Measurements from ENCODE around the gene MYO1G. TPM values are rescaled to one million over a fixed set of nuclear protein-coding genes. Genes with fewer than 3 reads are reported as not detected.

MYO1G gene
- polyA plus RNA-seq, 2 of the 4 experiments (the other 2 are of a cell fraction) = 0.06 TPM; not detected in 1

GRCh38 chr7:44976040-44976745 lies 2.6 kb downstream of the MYO1G start:
- POLR2A ChIA-PET = interaction anchor here (0.7 to 0.9 kb wide), 2 partner anchors 9 to 23 kb away, joined by 3 read pairs; no protein-coding TSS in a partner anchor

GRCh38 chr7:44975331-44976039 lies 3.3 kb downstream of the MYO1G start:
- Histone ChIP-seq H3K4me2 (no peak overlapping the region), H3K27ac (no peak overlapping the region), H3K9me3 (no peaks in the 10 kb centered on the region), H3K4me1 (peaks cover 13% of the 10 kb centered on the region; the same call in 2 of the 3 replicates), H3K4me3 (no peak overlapping the region)
- ATAC-seq = no peak
- DNase-seq (ENCODE audit: low read depth in 1 of 2, low spot score in 1 of 2) = no peak
- TF ChIP-seq CEBPB (IDR thresholded peaks at IDR 0.05) (no peak), MAFK (IDR thresholded peaks at IDR 0.05; ENCODE audit: partially characterized antibody) (no peak), CHD4 (IDR thresholded peaks at IDR 0.05; ENCODE audit: borderline replicate concordance) (no peak), NPAS2 (CRISPR knock-in tag; IDR thresholded peaks at IDR 0.05; ENCODE audit: borderline replicate concordance) (no peak), GATA3 (IDR thresholded peaks at IDR 0.05; ENCODE audit: borderline replicate concordance) (no peak)
- TF ChIP-seq, protein P1, sequence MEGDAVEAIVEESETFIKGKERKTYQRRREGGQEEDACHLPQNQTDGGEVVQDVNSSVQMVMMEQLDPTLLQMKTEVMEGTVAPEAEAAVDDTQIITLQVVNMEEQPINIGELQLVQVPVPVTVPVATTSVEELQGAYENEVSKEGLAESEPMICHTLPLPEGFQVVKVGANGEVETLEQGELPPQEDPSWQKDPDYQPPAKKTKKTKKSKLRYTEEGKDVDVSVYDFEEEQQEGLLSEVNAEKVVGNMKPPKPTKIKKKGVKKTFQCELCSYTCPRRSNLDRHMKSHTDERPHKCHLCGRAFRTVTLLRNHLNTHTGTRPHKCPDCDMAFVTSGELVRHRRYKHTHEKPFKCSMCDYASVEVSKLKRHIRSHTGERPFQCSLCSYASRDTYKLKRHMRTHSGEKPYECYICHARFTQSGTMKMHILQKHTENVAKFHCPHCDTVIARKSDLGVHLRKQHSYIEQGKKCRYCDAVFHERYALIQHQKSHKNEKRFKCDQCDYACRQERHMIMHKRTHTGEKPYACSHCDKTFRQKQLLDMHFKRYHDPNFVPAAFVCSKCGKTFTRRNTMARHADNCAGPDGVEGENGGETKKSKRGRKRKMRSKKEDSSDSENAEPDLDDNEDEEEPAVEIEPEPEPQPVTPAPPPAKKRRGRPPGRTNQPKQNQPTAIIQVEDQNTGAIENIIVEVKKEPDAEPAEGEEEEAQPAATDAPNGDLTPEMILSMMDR (IDR thresholded peaks at IDR 0.05) = no peak
- FAIRE-seq = no peak
- ChIA-PET POLR2A (interaction anchor here (0.9 kb wide), 1 partner anchor 24 kb away, joined by 3 read pairs; no protein-coding TSS in a partner anchor), CTCF (interaction anchor here (0.6 to 3.4 kb wide), 4 partner anchors 7 to 161 kb away, joined by 3 to 33 read pairs (median 8); no protein-coding TSS in a partner anchor)
- 95% methylated on average over 10 of the region's 12 CpGs for WGBS (ENCODE audit: missing lambda C conversion rate)

More at GRCh38 chr7:44976040-44976745, 2.6 kb downstream of the MYO1G start:
- TF ChIP-seq MYC (IDR thresholded peaks at IDR 0.05; ENCODE audit: borderline replicate concordance, low read length) (no peak), CBX2 (IDR thresholded peaks at IDR 0.05; ENCODE audit: borderline replicate concordance, low read depth) (no peak), ESRRA (IDR thresholded peaks at IDR 0.05; ENCODE audit: borderline replicate concordance, low read length) (no peak), EP300 (IDR thresholded peaks at IDR 0.05) (no peak), ATOH8 (CRISPR knock-in tag; IDR thresholded peaks at IDR 0.05; ENCODE audit: low read depth) (no peak), PHF8 (IDR thresholded peaks at IDR 0.05; ENCODE audit: borderline replicate concordance, low read depth) (no peak), ZFP36 (IDR thresholded peaks at IDR 0.05; ENCODE audit: borderline replicate concordance, partially characterized antibody) (no peak), HES2 (IDR thresholded peaks at IDR 0.05) (no peak), RCOR1 (IDR thresholded peaks at IDR 0.05; ENCODE audit: low read depth, low read length) (no peak), NR3C1 (IDR thresholded peaks at IDR 0.05) (no peak), HDAC2 (IDR thresholded peaks at IDR 0.05) (no peak), POLR2A (IDR thresholded peaks at IDR 0.05; ENCODE audit: low read length) (no peak)
- ATAC-seq (no peak), DNase-seq (ENCODE audit: low read depth in 1 of 2, low spot score in 1 of 2) (no peak), FAIRE-seq (no peak)
- H3K27ac ChIP-seq = no peak overlapping the region
- CTCF ChIA-PET = interaction anchor here (0.6 to 0.9 kb wide), 2 partner anchors 9 to 55 kb away, joined by 3 read pairs; no protein-coding TSS in a partner anchor
- H3K4me3 ChIP-seq = no peak overlapping the region
- peaks cover 19% of the 10 kb centered on the region; the same call in 2 of the 3 replicates for H3K4me1 ChIP-seq
- H3K4me2 ChIP-seq = no peak overlapping the region
- WGBS (ENCODE audit: missing lambda C conversion rate) = 91% methylated on average over 4 of the region's 6 CpGs
- no peaks in the 10 kb centered on the region for H3K9me3 ChIP-seq

- Histone ChIP-seq H3K4me2 (no peak overlapping the region), H3K27ac (no peak overlapping the region), H3K9me3 (no peaks in the 10 kb centered on the region), H3K4me1 (peaks cover 4% of the 10 kb centered on the region; the same call in 2 of the 3 replicates), H3K4me3 (no peak overlapping the region)
- 71% methylated on average over 7 of the region's 7 CpGs for WGBS (ENCODE audit: missing lambda C conversion rate)
- FAIRE-seq (no peak), ATAC-seq (no peak), DNase-seq (ENCODE audit: low read depth in 1 of 2, low spot score in 1 of 2) (no peak)
- ChIA-PET POLR2A (interaction anchor here (1.6 to 1.9 kb wide), 2 partner anchors 89 to 137 kb away, joined by 4 to 5 read pairs; partner anchors contain the start of genes PURB and TBRG4), CTCF (interaction anchor here (0.7 to 3.4 kb wide), 9 partner anchors 8 to 162 kb away, joined by 3 to 33 read pairs (median 7); no protein-coding TSS in a partner anchor)
- TF ChIP-seq EP300 (IDR thresholded peaks at IDR 0.05) (no peak), GATA3 (IDR thresholded peaks at IDR 0.05; ENCODE audit: borderline replicate concordance) (no peak), JUNB (IDR thresholded peaks at IDR 0.05) (no peak), CBX2 (IDR thresholded peaks at IDR 0.05; ENCODE audit: borderline replicate concordance, low read depth) (no peak), POLR2A (IDR thresholded peaks at IDR 0.05; ENCODE audit: low read length) (no peak), HEYL (CRISPR knock-in tag; IDR thresholded peaks at IDR 0.05) (no peak), MAZ (IDR thresholded peaks at IDR 0.05; ENCODE audit: borderline replicate concordance, low read depth, low read length) (no peak), NR3C1 (IDR thresholded peaks at IDR 0.05) (no peak), MAFK (IDR thresholded peaks at IDR 0.05; ENCODE audit: partially characterized antibody) (no peak), EHMT2 (IDR thresholded peaks at IDR 0.05; ENCODE audit: low read depth) (no peak)
- TF ChIP-seq, protein P2, sequence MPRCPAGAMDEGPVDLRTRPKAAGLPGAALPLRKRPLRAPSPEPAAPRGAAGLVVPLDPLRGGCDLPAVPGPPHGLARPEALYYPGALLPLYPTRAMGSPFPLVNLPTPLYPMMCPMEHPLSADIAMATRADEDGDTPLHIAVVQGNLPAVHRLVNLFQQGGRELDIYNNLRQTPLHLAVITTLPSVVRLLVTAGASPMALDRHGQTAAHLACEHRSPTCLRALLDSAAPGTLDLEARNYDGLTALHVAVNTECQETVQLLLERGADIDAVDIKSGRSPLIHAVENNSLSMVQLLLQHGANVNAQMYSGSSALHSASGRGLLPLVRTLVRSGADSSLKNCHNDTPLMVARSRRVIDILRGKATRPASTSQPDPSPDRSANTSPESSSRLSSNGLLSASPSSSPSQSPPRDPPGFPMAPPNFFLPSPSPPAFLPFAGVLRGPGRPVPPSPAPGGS (IDR thresholded peaks at IDR 0.05) = no peak
Measured at GRCh38 chr7:44974549-44974948, 4.3 kb downstream of the MYO1G start.

Data from A549 (cell line).